ENCODE data around the gene MUC22.

- TF ChIP-seq, protein P1, sequence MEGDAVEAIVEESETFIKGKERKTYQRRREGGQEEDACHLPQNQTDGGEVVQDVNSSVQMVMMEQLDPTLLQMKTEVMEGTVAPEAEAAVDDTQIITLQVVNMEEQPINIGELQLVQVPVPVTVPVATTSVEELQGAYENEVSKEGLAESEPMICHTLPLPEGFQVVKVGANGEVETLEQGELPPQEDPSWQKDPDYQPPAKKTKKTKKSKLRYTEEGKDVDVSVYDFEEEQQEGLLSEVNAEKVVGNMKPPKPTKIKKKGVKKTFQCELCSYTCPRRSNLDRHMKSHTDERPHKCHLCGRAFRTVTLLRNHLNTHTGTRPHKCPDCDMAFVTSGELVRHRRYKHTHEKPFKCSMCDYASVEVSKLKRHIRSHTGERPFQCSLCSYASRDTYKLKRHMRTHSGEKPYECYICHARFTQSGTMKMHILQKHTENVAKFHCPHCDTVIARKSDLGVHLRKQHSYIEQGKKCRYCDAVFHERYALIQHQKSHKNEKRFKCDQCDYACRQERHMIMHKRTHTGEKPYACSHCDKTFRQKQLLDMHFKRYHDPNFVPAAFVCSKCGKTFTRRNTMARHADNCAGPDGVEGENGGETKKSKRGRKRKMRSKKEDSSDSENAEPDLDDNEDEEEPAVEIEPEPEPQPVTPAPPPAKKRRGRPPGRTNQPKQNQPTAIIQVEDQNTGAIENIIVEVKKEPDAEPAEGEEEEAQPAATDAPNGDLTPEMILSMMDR (IDR thresholded peaks at IDR 0.05; ENCODE audit: low read depth, low read length, missing input control): no peak
- TF ChIP-seq GABPA (IDR thresholded peaks at IDR 0.05 in 1 of 2, conservative IDR thresholded peaks at IDR 0.05 in 1 of 2) (no peak), YY1 (IDR thresholded peaks at IDR 0.05) (no peak), RAD21 (IDR thresholded peaks at IDR 0.05) (no peak), TAF1 (conservative IDR thresholded peaks at IDR 0.05) (no peak), ZBTB33 (IDR thresholded peaks at IDR 0.05) (no peak), JUND (IDR thresholded peaks at IDR 0.05) (no peak), EGR1 (IDR thresholded peaks at IDR 0.05; ENCODE audit: low read depth in 2 of 2) (no peak)
- TF ChIP-seq, protein P2, sequence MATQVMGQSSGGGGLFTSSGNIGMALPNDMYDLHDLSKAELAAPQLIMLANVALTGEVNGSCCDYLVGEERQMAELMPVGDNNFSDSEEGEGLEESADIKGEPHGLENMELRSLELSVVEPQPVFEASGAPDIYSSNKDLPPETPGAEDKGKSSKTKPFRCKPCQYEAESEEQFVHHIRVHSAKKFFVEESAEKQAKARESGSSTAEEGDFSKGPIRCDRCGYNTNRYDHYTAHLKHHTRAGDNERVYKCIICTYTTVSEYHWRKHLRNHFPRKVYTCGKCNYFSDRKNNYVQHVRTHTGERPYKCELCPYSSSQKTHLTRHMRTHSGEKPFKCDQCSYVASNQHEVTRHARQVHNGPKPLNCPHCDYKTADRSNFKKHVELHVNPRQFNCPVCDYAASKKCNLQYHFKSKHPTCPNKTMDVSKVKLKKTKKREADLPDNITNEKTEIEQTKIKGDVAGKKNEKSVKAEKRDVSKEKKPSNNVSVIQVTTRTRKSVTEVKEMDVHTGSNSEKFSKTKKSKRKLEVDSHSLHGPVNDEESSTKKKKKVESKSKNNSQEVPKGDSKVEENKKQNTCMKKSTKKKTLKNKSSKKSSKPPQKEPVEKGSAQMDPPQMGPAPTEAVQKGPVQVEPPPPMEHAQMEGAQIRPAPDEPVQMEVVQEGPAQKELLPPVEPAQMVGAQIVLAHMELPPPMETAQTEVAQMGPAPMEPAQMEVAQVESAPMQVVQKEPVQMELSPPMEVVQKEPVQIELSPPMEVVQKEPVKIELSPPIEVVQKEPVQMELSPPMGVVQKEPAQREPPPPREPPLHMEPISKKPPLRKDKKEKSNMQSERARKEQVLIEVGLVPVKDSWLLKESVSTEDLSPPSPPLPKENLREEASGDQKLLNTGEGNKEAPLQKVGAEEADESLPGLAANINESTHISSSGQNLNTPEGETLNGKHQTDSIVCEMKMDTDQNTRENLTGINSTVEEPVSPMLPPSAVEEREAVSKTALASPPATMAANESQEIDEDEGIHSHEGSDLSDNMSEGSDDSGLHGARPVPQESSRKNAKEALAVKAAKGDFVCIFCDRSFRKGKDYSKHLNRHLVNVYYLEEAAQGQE (IDR thresholded peaks at IDR 0.05): no peak
- TF ChIP-seq, protein P3, sequence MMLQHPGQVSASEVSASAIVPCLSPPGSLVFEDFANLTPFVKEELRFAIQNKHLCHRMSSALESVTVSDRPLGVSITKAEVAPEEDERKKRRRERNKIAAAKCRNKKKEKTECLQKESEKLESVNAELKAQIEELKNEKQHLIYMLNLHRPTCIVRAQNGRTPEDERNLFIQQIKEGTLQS (IDR thresholded peaks at IDR 0.05): no peak
These were observed 43.6 kb downstream of the MUC22 start for GRCh38 chr6:31053873-31054272.

Data from liver (tissue), 3 donors.